ENCODE data around the gene PRKCQ. TPM values are rescaled to one million over a fixed set of nuclear protein-coding genes. Genes with fewer than 3 reads are reported as not detected.

Gene PRKCQ
- total and polyA plus RNA-seq, 2 of the 4 experiments (the other 2 are of a cell fraction): under 0.01 to 0.03 TPM

DNA sequence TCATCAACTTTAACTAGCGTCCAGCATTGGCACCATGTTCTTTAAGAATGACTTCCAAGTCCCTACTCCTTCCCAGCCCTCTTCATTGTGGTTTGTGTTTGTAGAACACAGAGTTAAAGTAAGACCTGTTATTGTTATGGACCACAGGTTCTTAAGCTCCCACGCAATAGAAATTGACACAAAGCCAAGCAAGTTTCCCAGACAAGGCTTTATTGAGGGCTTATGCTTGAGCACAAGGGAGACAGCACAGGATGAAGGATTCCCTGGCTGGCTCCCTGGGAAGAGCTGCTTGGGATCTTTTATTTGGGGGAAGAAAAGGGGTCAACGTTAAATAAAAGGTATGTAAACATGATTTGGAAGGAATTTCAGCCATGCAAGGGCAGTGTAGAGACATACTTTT is 44.3 kb upstream of the PRKCQ start:
- H3K23ac ChIP-seq (ENCODE audit: low read depth, low read length): no peak overlapping the region
- in situ Hi-C loops (cut with MboI; ENCODE audit: low sequenced_read_pairs) (no loop called here), intact Hi-C loops (cut with micrococcal nuclease) (no loop called here), dilution Hi-C loops (cut with HindIII; ENCODE audit: low sequenced_read_pairs, unreplicated experiment) (no loop called here)
- no peaks in the 10 kb centered on the region for H3K9me1 ChIP-seq (ENCODE audit: insufficient read depth, low read length)
- H3K36me3 ChIP-seq (ENCODE audit: control insufficient read depth, insufficient read depth, low read length): no peaks in the 10 kb centered on the region
- no peak for ATAC-seq (ENCODE audit: low read depth)
- TF ChIP-seq POLR2A (IDR thresholded peaks at IDR 0.05; ENCODE audit: low read depth, low read length): no peak
- TF ChIP-seq, protein P1, sequence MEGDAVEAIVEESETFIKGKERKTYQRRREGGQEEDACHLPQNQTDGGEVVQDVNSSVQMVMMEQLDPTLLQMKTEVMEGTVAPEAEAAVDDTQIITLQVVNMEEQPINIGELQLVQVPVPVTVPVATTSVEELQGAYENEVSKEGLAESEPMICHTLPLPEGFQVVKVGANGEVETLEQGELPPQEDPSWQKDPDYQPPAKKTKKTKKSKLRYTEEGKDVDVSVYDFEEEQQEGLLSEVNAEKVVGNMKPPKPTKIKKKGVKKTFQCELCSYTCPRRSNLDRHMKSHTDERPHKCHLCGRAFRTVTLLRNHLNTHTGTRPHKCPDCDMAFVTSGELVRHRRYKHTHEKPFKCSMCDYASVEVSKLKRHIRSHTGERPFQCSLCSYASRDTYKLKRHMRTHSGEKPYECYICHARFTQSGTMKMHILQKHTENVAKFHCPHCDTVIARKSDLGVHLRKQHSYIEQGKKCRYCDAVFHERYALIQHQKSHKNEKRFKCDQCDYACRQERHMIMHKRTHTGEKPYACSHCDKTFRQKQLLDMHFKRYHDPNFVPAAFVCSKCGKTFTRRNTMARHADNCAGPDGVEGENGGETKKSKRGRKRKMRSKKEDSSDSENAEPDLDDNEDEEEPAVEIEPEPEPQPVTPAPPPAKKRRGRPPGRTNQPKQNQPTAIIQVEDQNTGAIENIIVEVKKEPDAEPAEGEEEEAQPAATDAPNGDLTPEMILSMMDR (conservative IDR thresholded peaks at IDR 0.05; ENCODE audit: low read depth, low read length): no peak
- no peak for TF ChIP-seq SMC3 (IDR thresholded peaks at IDR 0.05; ENCODE audit: low read depth, low read length)
- TF ChIP-seq FOS (IDR thresholded peaks at IDR 0.05; ENCODE audit: low read depth, low read length): no peak
- TF ChIP-seq RAD21 (IDR thresholded peaks at IDR 0.05; ENCODE audit: low read length): no peak
- TF ChIP-seq, protein P2, sequence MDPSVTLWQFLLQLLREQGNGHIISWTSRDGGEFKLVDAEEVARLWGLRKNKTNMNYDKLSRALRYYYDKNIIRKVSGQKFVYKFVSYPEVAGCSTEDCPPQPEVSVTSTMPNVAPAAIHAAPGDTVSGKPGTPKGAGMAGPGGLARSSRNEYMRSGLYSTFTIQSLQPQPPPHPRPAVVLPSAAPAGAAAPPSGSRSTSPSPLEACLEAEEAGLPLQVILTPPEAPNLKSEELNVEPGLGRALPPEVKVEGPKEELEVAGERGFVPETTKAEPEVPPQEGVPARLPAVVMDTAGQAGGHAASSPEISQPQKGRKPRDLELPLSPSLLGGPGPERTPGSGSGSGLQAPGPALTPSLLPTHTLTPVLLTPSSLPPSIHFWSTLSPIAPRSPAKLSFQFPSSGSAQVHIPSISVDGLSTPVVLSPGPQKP (IDR thresholded peaks at IDR 0.05; ENCODE audit: borderline replicate concordance, low read depth, low read length): no peak
- TF ChIP-seq CEBPB (IDR thresholded peaks at IDR 0.05; ENCODE audit: low read depth, low read length): no peak
- no peak for TF ChIP-seq MAFK (IDR thresholded peaks at IDR 0.05; ENCODE audit: low read depth, low read length)
- TF ChIP-seq MAZ (IDR thresholded peaks at IDR 0.05; ENCODE audit: borderline replicate concordance, low read depth, low read length): no peak
- no peak for TF ChIP-seq NFE2L2 (IDR thresholded peaks at IDR 0.05; ENCODE audit: low read depth, low read length)
- TF ChIP-seq BHLHE40 (IDR thresholded peaks at IDR 0.05; ENCODE audit: low read depth, low read length): no peak
- no peak for TF ChIP-seq RCOR1 (IDR thresholded peaks at IDR 0.05; ENCODE audit: insufficient replicate concordance, low read length)
- TF ChIP-seq MXI1 (IDR thresholded peaks at IDR 0.05; ENCODE audit: borderline replicate concordance, low read depth, low read length): no peak
- TF ChIP-seq CHD1 (IDR thresholded peaks at IDR 0.05; ENCODE audit: low read depth, low read length): no peak
- TF ChIP-seq RFX5 (IDR thresholded peaks at IDR 0.05; ENCODE audit: low read depth, low read length): no peak
- TF ChIP-seq, protein P3, sequence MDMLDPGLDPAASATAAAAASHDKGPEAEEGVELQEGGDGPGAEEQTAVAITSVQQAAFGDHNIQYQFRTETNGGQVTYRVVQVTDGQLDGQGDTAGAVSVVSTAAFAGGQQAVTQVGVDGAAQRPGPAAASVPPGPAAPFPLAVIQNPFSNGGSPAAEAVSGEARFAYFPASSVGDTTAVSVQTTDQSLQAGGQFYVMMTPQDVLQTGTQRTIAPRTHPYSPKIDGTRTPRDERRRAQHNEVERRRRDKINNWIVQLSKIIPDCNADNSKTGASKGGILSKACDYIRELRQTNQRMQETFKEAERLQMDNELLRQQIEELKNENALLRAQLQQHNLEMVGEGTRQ (IDR thresholded peaks at IDR 0.05; ENCODE audit: low read depth, low read length): no peak
- H4K20me1 ChIP-seq (ENCODE audit: insufficient read depth, low read length): no peaks in the 10 kb centered on the region
- no peak overlapping the region for H3K4me3 ChIP-seq (ENCODE audit: insufficient read depth, low read depth, low read length)
- WGBS, 2 experiments (ENCODE audit: extremely low coverage in 2 of 2, insufficient read length in 1 of 2): 100% methylated on average over 1 of the region's 3 CpGs; no CpG with 5 or more reads in 1 of the 2 experiments
- DNase-seq: no peak
- CTCF ChIA-PET: no interaction called here
- no peak overlapping the region for H3K4me2 ChIP-seq (ENCODE audit: low read depth, low read length)
- no peak overlapping the region for H3K27ac ChIP-seq (ENCODE audit: insufficient read depth, low read length)
- no peaks in the 10 kb centered on the region for H3K27me3 ChIP-seq (ENCODE audit: control insufficient read depth, insufficient read depth, low read length)
- H3K4me1 ChIP-seq (ENCODE audit: control insufficient read depth, insufficient read depth, low read length): no peaks in the 10 kb centered on the region
- no peak overlapping the region for H3K4ac ChIP-seq (ENCODE audit: low read depth, low read length)
- no peak overlapping the region for H2BK15ac ChIP-seq (ENCODE audit: low read depth, low read length)
- H4K91ac ChIP-seq (ENCODE audit: insufficient read depth, low read depth, low read length): no peak overlapping the region
- H4K8ac ChIP-seq (ENCODE audit: low read depth in 2 of 2, low read length in 2 of 2): no peak overlapping the region
- H4K5ac ChIP-seq (ENCODE audit: low read depth, low read length): no peak overlapping the region
- H3K18ac ChIP-seq (ENCODE audit: low read depth, low read length): no peak overlapping the region
- H2AK9ac ChIP-seq (replicated peaks; ENCODE audit: low read depth, low read length, poor library complexity): no peak overlapping the region
- no peak overlapping the region for H3K9ac ChIP-seq (ENCODE audit: low read depth, low read length)
- no peak overlapping the region for H2BK20ac ChIP-seq (ENCODE audit: low read depth, low read length)
- POLR2A ChIA-PET (ENCODE audit: unreplicated experiment): no interaction called here
- no peak overlapping the region for H3K56ac ChIP-seq (ENCODE audit: extremely low read depth, insufficient read depth, low read length)
- no peaks in the 10 kb centered on the region for H3K9me3 ChIP-seq (ENCODE audit: control insufficient read depth, insufficient read depth, low read length)
- H2BK5ac ChIP-seq (ENCODE audit: low read depth, low read length, poor library complexity, severe bottlenecking): no peak overlapping the region
- H2AFZ ChIP-seq (replicated peaks; ENCODE audit: low read length, poor library complexity): no peak overlapping the region
- no peaks in the 10 kb centered on the region for H3K79me1 ChIP-seq (ENCODE audit: low read depth in 1 of 2, low read length in 2 of 2)
- H2AK5ac ChIP-seq (ENCODE audit: low read depth, low read length): no peak overlapping the region
- no peak overlapping the region for H3K14ac ChIP-seq (replicated peaks; ENCODE audit: low read depth, low read length)
- no peak overlapping the region for H2BK120ac ChIP-seq (ENCODE audit: low read depth, low read length)
- no TSS peak for BruUV-seq (replicated peaks)
